Naive thymus-derived CD4-positive, alpha-beta T cell (primary cell): ENCODE results near the gene MRPL18. TPM values are rescaled to one million over a fixed set of nuclear protein-coding genes. Genes with fewer than 3 reads are reported as not detected.
"Not testable (repeated sequence)": the region's sequence is repeated elsewhere in the genome, so short reads cannot be mapped to it uniquely, and the experiment has no call there.

ENCODE experiments used
- ATAC-seq: fragments of 150-1000 bp; cut with Tn5 transposase; 2 replicates; pipeline ENCODE4 v1.10.0; 2021; ENCODE audit warnings: mild to moderate bottlenecking, moderate library complexity
- CTCF ChIA-PET: fragments of 350-600 bp; sonication (Branson Sonifier 250); formaldehyde crosslinking; loops from one replicate; lab custom pipeline; 2021; ENCODE audit warnings: antibody characterized with exemption; lab: Charles Lee
- POLR2A ChIA-PET: fragments of 350-600 bp; sonication (Branson Sonifier 250); formaldehyde crosslinking; loops from one replicate; lab custom pipeline; 2021; ENCODE audit warnings: antibody characterized with exemption, inconsistent platforms; lab: Charles Lee
- DNase-seq, 9 donors: peaks; one replicate each; pipeline versions ENCODE4 v3.0.0 to v3.0.0-alpha.2; 2020 to 2022; ENCODE audit warnings: mixed read lengths in 1 of 9
- H3K27ac ChIP-seq: one replicate; pipeline ENCODE4 v1.7.0; 2013; ENCODE audit warnings: mild to moderate bottlenecking, low read depth, low read length, moderate library complexity
- H3K27me3 ChIP-seq, 2 donors: one replicate each; pipeline ENCODE4 v1.7.0; 2013; ENCODE audit warnings: low read length in 2 of 2, mild to moderate bottlenecking in 2 of 2, moderate library complexity in 2 of 2; ENCODE audit not compliant: control insufficient read depth in 2 of 2, insufficient read depth in 2 of 2
- H3K36me3 ChIP-seq, 3 experiments: 1 replicate in 2 of 3; 2 replicates in 1 of 3; pipeline ENCODE4 v1.7.0; 2013; ENCODE audit warnings: low read length in 3 of 3, mild to moderate bottlenecking in 3 of 3, moderate library complexity in 1 of 3; ENCODE audit not compliant: insufficient read depth in 3 of 3, control insufficient read depth in 2 of 3
- H3K4me1 ChIP-seq, 2 donors: one replicate each; pipeline ENCODE4 v1.7.0; 2013; ENCODE audit warnings: low read length in 2 of 2, mild to moderate bottlenecking in 2 of 2, moderate library complexity in 1 of 2; ENCODE audit not compliant: control insufficient read depth in 2 of 2, insufficient read depth in 2 of 2
- H3K4me3 ChIP-seq: 2 replicates; pipeline ENCODE4 v1.7.0; 2013; ENCODE audit warnings: mild to moderate bottlenecking, low read length
- H3K9me3 ChIP-seq, 3 experiments: 1 replicate in 2 of 3; 2 replicates in 1 of 3; pipeline ENCODE4 v1.7.0; 2013; ENCODE audit warnings: low read length in 3 of 3; ENCODE audit not compliant: control insufficient read depth in 2 of 3
- H3K27ac Mint-ChIP-seq, 9 donors: one replicate each; pipeline ENCODE4 v1.8.0; 2020 to 2022; ENCODE audit warnings: mixed read lengths in 9 of 9, mild to moderate bottlenecking in 8 of 9, moderate library complexity in 5 of 9, inconsistent platforms in 2 of 9
- H3K27me3 Mint-ChIP-seq, 5 donors: one replicate each; pipeline ENCODE4 v1.8.0; 2021 to 2022; ENCODE audit warnings: mixed read lengths in 5 of 5, mild to moderate bottlenecking in 1 of 5
- H3K36me3 Mint-ChIP-seq, 5 donors: one replicate each; pipeline ENCODE4 v1.8.0; 2020 to 2022; ENCODE audit warnings: mixed read lengths in 5 of 5, mild to moderate bottlenecking in 3 of 5, inconsistent platforms in 1 of 5
- H3K4me1 Mint-ChIP-seq, 7 donors: one replicate each; pipeline ENCODE4 v1.8.0; 2020 to 2022; ENCODE audit warnings: mixed read lengths in 7 of 7, mild to moderate bottlenecking in 3 of 7, inconsistent platforms in 1 of 7
- H3K4me3 Mint-ChIP-seq, 10 donors: one replicate each; pipeline ENCODE4 v1.8.0; 2020 to 2022; ENCODE audit warnings: mild to moderate bottlenecking in 10 of 10, mixed read lengths in 10 of 10, moderate library complexity in 6 of 10, inconsistent platforms in 2 of 10
- H3K9me3 Mint-ChIP-seq, 11 donors: one replicate each; pipeline ENCODE4 v1.8.0; 2020 to 2022; ENCODE audit warnings: mixed read lengths in 11 of 11, mild to moderate bottlenecking in 4 of 11, inconsistent platforms in 1 of 11, moderate library complexity in 1 of 11
- intact Hi-C, 2 donors: fragments of 100-400 bp; cut with micrococcal nuclease; formaldehyde crosslinking; loops; one replicate each; pipeline ENCODE4 v1.15.1; 2023
- polyA plus RNA-seq, 2 donors: library from polyadenylated mRNA; unstranded; fragments of 300-500 nt; fragmentation: Illumina TruSeq; gene quantifications; one replicate each; pipeline ENCODE4 v1.2.3, GENCODE V29; 2021
- total RNA-seq, 6 experiments: library from RNA in 5 of 6; stranded (reverse) in 5 of 6; gene quantifications; 1 replicate in 5 of 6; 2 replicates in 1 of 6; pipeline ENCODE4 v1.2.3 and lab custom pipeline; 2021 to 2026

The MRPL18 gene
- total and polyA plus RNA-seq, 7 experiments from 2014 or later, result 18.8 to 122 (median 39.8) TPM

DNA sequence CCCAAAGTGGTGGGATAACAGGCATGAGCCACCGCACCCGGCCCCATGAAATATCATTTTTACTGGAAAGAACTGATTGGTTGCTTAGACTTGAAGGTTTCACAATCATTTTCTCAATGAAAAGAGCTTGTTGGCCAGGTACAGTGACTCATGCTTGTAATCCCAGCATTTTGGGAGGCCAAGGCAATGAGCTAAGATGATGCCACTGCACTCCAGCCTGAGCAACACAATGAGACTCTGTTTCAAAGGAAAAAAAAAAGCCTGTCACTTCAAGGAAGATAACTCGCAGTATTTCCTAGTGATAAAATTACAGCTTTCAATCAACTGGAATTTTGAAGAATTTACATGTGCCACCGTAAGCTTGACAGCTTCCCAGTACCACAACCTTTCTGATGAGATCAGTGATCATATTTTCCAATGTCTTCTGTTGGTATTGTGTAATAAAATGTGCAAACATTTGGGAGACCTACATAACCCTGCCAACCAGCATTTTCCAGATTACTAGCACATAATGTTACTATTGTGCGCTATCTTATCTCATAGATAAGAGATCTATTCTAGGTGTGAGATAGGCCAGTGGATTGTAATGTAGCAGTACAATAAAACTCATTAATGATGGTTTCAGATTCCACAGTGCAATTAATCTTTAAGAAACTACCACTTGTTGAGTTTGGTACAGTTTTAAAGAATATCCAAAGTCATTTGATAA lies 17.0 kb downstream of the MRPL18 start:
- intact Hi-C loops, result no loop called here
- DNase-seq, result no peak
- H3K27me3 Mint-ChIP-seq, result no peaks in the 10 kb centered on the region
- H3K36me3 Mint-ChIP-seq, result peaks cover 0 to 17% (median 5%) of the 10 kb centered on the region in 5 donors
- no peaks in the 10 kb centered on the region for H3K36me3 ChIP-seq
- H3K27me3 ChIP-seq, result no peaks in the 10 kb centered on the region
- no peak overlapping the region for H3K4me3 ChIP-seq
- ChIA-PET CTCF (no interaction called here), POLR2A (no interaction called here)
- H3K27ac Mint-ChIP-seq, result no peak overlapping the region
- H3K4me1 ChIP-seq, result no peaks in the 10 kb centered on the region
- H3K4me1 Mint-ChIP-seq, result peaks cover 0 to 2% (median 0%) of the 10 kb centered on the region in 7 donors
- ATAC-seq, result no peak
- no peak overlapping the region for H3K27ac ChIP-seq
- H3K9me3 Mint-ChIP-seq, result no peaks in the 10 kb centered on the region
- H3K4me3 Mint-ChIP-seq, result no peak overlapping the region
- H3K9me3 ChIP-seq, result no peaks in the 10 kb centered on the region

DNA sequence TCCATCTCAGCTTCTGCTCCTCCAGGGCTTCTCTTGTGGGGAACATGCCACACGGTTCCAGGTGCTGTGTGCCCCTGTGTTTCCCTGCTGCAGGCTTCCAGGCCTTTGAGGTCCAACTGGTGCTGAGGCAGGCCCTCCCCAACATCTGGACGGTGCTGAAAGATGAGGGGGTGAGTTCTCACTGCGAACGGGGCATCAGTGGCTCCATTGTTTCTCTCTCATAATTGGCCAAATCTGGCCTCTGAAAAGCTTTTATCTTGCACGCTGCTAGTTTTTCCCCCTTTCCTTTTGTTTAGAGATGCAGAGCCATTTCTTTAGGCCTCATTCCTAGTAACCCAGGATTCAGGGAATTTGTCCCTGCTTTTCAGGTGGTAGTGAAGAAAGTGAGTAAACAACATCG lies 18.4 kb downstream of the MRPL18 start:
- H3K4me1 ChIP-seq, result no peaks in the 10 kb centered on the region
- intact Hi-C loops, result no loop called here
- Mint-ChIP-seq H3K27ac (no peak overlapping the region), H3K9me3 (no peaks in the 10 kb centered on the region), H3K27me3 (no peaks in the 10 kb centered on the region), H3K36me3 (peaks cover 0 to 21% (median 5%) of the 10 kb centered on the region in 5 donors), H3K4me1 (peaks cover 0 to 2% (median 0%) of the 10 kb centered on the region in 7 donors), H3K4me3 (no peak overlapping the region)
- CTCF ChIA-PET, result no interaction called here
- ATAC-seq (no peak), DNase-seq (no peak)
- POLR2A ChIA-PET, result interaction anchor here (0.6 to 1.4 kb wide), 2 partner anchors 11 to 114 kb away, joined by 4 to 10 read pairs; no protein-coding TSS in a partner anchor
- no peak overlapping the region for H3K27ac ChIP-seq
- no peaks in the 10 kb centered on the region for H3K36me3 ChIP-seq
- no peaks in the 10 kb centered on the region for H3K9me3 ChIP-seq
- H3K4me3 ChIP-seq, result no peak overlapping the region
- H3K27me3 ChIP-seq, result no peaks in the 10 kb centered on the region

DNA sequence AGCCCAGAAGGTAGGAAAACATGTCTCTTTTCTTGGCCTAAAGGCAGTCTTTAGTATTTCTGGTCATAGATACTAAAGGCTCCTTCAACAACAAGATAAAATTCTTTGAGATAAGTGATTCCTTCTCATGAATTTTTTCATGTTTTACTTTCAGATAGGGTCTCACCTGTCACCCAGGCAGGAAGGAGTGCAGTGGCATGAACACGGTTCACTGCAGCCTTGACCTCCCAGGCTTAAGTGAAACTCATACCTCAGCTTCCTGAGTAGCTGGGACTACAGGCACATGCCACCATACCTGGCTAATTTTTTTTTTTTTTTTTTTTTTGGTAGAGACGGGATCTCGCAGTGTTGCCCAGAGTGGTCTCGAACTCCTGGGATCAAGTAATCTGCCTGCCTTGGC lies 18.9 kb downstream of the MRPL18 start:
- no peaks in the 10 kb centered on the region for H3K9me3 ChIP-seq
- peaks cover 0 to 25% (median 5%) of the 10 kb centered on the region in 5 donors for H3K36me3 Mint-ChIP-seq
- H3K27ac Mint-ChIP-seq, result no peak overlapping the region
- intact Hi-C loops, result no loop called here
- H3K4me1 ChIP-seq, result no peaks in the 10 kb centered on the region
- no peak overlapping the region for H3K4me3 ChIP-seq
- ChIA-PET CTCF (no interaction called here), POLR2A (interaction anchor here (1.4 kb wide), 1 partner anchor 11 kb away, joined by 10 read pairs; no protein-coding TSS in a partner anchor)
- H3K27ac ChIP-seq, result no peak overlapping the region
- no peak for ATAC-seq
- peaks cover 0 to 2% (median 0%) of the 10 kb centered on the region in 7 donors for H3K4me1 Mint-ChIP-seq
- H3K4me3 Mint-ChIP-seq, result no peak overlapping the region
- H3K36me3 ChIP-seq, result no peaks in the 10 kb centered on the region
- no peak for DNase-seq
- H3K9me3 Mint-ChIP-seq, result no peaks in the 10 kb centered on the region
- H3K27me3 ChIP-seq, result no peaks in the 10 kb centered on the region
- H3K27me3 Mint-ChIP-seq, result no peaks in the 10 kb centered on the region

DNA sequence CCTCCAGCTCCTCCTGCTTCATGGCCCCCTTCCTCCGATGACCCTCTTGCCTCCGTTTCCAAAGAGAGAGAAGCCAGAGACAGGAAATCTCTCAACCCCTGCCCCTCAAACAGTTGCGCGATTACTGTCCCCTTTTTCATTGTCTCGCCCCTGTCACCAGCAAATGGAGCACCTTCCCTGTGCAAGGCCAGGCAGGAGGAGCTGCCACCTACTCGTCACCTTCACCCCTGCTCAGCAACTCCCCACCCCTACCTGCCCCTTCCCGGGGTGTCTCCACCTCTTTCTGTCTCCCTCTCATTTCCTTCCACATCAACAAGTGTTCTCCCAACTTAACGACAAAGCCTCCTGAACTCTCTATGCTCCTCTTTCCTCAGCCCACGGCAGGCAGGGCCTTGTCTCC lies 23.5 kb downstream of the MRPL18 start:
- no peak overlapping the region for H3K27ac Mint-ChIP-seq
- peaks cover 0 to 1% of the 10 kb centered on the region in 2 donors for H3K4me1 ChIP-seq
- no peaks in the 10 kb centered on the region for H3K9me3 Mint-ChIP-seq
- peaks cover 0 to 21% (median 2%) of the 10 kb centered on the region in 5 donors for H3K36me3 Mint-ChIP-seq
- peaks cover 0 to 12% (median under 1%) of the 10 kb centered on the region in 7 donors for H3K4me1 Mint-ChIP-seq
- no peaks in the 10 kb centered on the region for H3K27me3 Mint-ChIP-seq
- H3K27ac ChIP-seq, result no peak overlapping the region
- no peaks in the 10 kb centered on the region for H3K36me3 ChIP-seq
- no peaks in the 10 kb centered on the region for H3K9me3 ChIP-seq
- no peak for ATAC-seq
- no peak overlapping the region for H3K4me3 ChIP-seq
- POLR2A ChIA-PET, result no interaction called here
- CTCF ChIA-PET, result no interaction called here
- intact Hi-C loops, result no loop called here
- no peak for DNase-seq
- no peaks in the 10 kb centered on the region for H3K27me3 ChIP-seq
- no peak overlapping the region for H3K4me3 Mint-ChIP-seq

DNA sequence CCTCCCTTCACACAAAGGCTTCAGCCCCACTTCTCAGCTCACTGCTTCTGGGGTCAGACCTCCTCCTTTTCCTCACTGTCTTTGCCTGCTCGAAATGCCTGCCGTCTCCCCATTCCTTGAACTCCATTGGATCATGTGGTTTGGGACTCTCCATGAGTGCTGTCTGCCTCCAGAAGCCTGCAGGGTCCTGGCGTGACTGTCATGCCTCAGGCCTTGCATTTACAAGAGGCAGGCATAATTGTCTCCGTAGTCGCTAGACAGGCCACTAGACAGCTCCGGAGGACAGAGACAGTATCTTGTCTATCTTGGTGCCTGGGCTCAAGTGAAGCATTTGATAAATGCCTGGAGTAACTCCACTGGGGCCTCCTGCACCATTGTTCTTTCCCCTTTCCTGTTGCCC lies 25.1 kb downstream of the MRPL18 start:
- Histone ChIP-seq H3K9me3 (no peaks in the 10 kb centered on the region), H3K36me3 (no peaks in the 10 kb centered on the region), H3K27me3 (no peaks in the 10 kb centered on the region), H3K4me1 (peaks cover 0 to 17% of the 10 kb centered on the region in 2 donors), H3K4me3 (no peak overlapping the region), H3K27ac (no peak overlapping the region)
- Mint-ChIP-seq H3K4me1 (peaks cover 8 to 28% (median 17%) of the 10 kb centered on the region in 7 donors), H3K27ac (peak overlapping the region in 2 of 9 donors; percentile 32 to 79), H3K4me3 (no peak overlapping the region), H3K36me3 (peaks cover 0 to 19% (median 1%) of the 10 kb centered on the region in 5 donors), H3K9me3 (no peaks in the 10 kb centered on the region), H3K27me3 (no peaks in the 10 kb centered on the region)
- ATAC-seq, result no peak
- intact Hi-C loops, result no loop called here
- ChIA-PET CTCF (no interaction called here), POLR2A (interaction anchor here (1.2 kb wide), 1 partner anchor 25 kb away, joined by 4 read pairs; the partner anchor contains the start of gene MRPL18)
- no peak for DNase-seq

DNA sequence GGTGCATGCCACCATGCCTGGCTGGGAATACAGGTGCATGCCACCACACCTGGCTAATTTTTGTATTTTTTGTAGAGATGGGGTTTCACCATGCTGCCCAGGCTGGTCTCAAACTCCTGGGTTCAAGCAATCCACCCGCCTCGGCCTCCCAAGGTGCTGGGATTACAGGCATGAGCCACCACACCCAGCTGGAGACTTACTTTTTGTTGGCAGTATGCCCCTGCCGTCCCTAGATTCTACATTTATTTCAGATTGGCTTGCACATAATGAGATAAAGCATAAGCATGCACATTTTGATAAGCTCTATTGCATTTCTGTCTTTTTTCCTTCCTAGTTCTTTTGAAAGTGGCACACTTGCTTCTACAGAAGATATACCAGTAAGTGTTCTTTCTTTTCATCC lies 26.5 kb downstream of the MRPL18 start:
- peaks cover 11 to 38% (median 27%) of the 10 kb centered on the region in 7 donors for H3K4me1 Mint-ChIP-seq
- H3K27me3 ChIP-seq, ATAC-seq: not testable (repeated sequence)

More for the DNA sequence above, 26.5 kb downstream of the MRPL18 start:
- H3K9me3 ChIP-seq, H3K27me3 Mint-ChIP-seq, H3K9me3 Mint-ChIP-seq, POLR2A ChIA-PET, H3K27ac ChIP-seq, CTCF ChIA-PET, H3K4me3 ChIP-seq, H3K4me3 Mint-ChIP-seq, H3K36me3 ChIP-seq, intact Hi-C loops, DNase-seq: not testable (repeated sequence)
- Mint-ChIP-seq H3K36me3 (peaks cover 0 to 13% (median 1%) of the 10 kb centered on the region in 5 donors), H3K27ac (peak overlapping the region in 2 of 9 donors; percentile 8 to 28)
- H3K4me1 ChIP-seq, result peaks cover 0 to 31% of the 10 kb centered on the region in 2 donors
